Fibroblast of pulmonary artery (primary cell): ENCODE measurements around the gene PLA2G12A.

Experiments used
- DNase-seq: peaks from one replicate; pipeline ENCODE4 v3.0.0-alpha.2; 2010; ENCODE audit warnings: low read depth
- H3K4me3 ChIP-seq: replicated peaks from 2 replicates; pipeline ENCODE4 v1.5.1; 2011; ENCODE audit warnings: low read depth, mild to moderate bottlenecking, control low read depth, low read length, moderate library complexity
- TF ChIP-seq, protein P1 (sequence below): IDR thresholded peaks from 2 replicates; pipeline ENCODE4 v1.5.1; 2011; ENCODE audit warnings: mild to moderate bottlenecking, control low read depth, low read length, inconsistent platforms; ENCODE audit errors: missing control alignments

PLA2G12A gene

DNA sequence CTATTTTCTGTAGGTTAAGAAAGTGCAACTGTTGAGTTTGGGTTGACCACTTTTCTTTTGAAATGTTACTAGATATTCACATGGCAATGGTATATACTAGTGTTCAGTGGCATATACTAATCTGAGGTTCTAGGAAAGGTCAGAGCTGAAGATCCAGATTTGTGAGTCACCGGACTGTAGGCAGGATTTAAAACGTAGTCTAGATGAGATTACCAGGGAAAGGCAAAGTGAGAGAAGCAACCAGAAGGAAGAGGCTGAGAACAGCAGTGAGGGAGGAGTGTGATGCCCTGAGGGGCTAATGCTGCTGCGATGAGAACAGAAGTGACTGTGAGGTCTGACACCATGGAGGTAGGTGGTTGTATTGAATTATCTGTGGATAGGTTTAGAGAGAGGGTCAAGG lies 9.7 kb upstream of the PLA2G12A start:
- no peak overlapping the region for H3K4me3 ChIP-seq
- TF ChIP-seq, protein P1, sequence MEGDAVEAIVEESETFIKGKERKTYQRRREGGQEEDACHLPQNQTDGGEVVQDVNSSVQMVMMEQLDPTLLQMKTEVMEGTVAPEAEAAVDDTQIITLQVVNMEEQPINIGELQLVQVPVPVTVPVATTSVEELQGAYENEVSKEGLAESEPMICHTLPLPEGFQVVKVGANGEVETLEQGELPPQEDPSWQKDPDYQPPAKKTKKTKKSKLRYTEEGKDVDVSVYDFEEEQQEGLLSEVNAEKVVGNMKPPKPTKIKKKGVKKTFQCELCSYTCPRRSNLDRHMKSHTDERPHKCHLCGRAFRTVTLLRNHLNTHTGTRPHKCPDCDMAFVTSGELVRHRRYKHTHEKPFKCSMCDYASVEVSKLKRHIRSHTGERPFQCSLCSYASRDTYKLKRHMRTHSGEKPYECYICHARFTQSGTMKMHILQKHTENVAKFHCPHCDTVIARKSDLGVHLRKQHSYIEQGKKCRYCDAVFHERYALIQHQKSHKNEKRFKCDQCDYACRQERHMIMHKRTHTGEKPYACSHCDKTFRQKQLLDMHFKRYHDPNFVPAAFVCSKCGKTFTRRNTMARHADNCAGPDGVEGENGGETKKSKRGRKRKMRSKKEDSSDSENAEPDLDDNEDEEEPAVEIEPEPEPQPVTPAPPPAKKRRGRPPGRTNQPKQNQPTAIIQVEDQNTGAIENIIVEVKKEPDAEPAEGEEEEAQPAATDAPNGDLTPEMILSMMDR, result no peak
- peak; percentile 21 for DNase-seq

- no peak overlapping the region for H3K4me3 ChIP-seq
- TF ChIP-seq, protein P1, result no peak
- no peak for DNase-seq
These were observed 8.4 kb upstream of the PLA2G12A start for GRCh38 chr4:109738104-109738872.

GRCh38 chr4:109735566-109736365 lies 5.9 kb upstream of the PLA2G12A start:
- H3K4me3 ChIP-seq, result no peak overlapping the region
- peak; percentile 41 for DNase-seq
- TF ChIP-seq, protein P1, result no peak

DNA sequence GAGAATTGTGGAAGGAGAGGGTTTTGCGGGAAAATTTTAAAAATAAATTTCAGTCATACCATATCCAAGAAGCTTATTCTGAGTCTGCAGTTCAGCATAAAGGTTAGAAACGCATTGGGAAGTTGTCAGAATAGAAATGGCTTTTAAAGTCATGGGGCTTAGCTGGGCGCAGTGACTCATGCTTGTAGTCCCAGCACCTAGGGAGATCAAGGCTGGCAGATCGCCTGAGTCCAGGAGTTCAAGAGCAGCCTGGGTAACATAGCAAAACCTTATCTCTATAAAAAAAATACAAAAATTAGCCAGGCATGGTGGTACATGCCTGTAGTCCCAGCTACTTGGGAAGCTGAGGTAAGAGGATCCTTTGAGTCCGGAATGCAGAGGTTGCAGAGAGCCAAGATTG lies 3.9 kb upstream of the PLA2G12A start:
- DNase-seq, result no peak
- TF ChIP-seq, protein P1, result no peak
- H3K4me3 ChIP-seq, result no peak overlapping the region

- TF ChIP-seq, protein P1, result no peak
- H3K4me3 ChIP-seq, result peak overlapping the region; percentile 73
- DNase-seq, result peak; percentile 4
These were observed 1.0 kb upstream of the PLA2G12A start for GRCh38 chr4:109730619-109731545.

GRCh38 chr4:109729117-109729717 lies 653 bp downstream of the PLA2G12A start:
- H3K4me3 ChIP-seq, result peak overlapping the region; percentile 73
- peak; percentile 16 for DNase-seq
- TF ChIP-seq, protein P1, result no peak
